Measurements from ENCODE around the gene C1QBP.
"Not testable (repeated sequence)": the region's sequence is repeated elsewhere in the genome, so short reads cannot be mapped to it uniquely, and the experiment has no call there.

DNA sequence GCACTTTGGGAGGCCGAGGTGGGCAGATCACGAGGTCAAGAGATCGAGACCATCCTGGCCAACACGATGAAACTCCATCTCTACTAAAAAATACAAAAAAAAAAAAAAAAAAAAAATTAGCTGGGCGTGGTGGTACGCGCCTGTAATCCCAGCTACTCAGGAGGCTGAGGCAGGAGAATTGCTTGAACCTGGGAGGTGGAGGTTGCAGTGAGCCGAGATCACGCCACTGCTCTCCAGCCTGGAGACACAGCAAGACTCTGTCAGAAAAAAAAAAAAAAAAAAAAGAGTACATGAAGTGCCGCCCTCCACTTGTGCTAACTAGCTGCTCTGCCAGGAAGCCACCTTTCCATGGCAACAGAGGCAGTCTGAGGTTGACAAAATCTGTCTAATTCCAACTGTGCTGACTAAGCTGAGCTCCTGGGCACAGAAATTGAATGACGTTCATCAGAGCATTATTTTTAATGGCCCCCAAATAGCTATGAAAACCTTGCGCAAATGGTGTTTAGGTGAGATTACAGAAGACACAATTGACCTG lies 3.1 kb downstream of the C1QBP start:
- TF ChIP-seq, protein P1, sequence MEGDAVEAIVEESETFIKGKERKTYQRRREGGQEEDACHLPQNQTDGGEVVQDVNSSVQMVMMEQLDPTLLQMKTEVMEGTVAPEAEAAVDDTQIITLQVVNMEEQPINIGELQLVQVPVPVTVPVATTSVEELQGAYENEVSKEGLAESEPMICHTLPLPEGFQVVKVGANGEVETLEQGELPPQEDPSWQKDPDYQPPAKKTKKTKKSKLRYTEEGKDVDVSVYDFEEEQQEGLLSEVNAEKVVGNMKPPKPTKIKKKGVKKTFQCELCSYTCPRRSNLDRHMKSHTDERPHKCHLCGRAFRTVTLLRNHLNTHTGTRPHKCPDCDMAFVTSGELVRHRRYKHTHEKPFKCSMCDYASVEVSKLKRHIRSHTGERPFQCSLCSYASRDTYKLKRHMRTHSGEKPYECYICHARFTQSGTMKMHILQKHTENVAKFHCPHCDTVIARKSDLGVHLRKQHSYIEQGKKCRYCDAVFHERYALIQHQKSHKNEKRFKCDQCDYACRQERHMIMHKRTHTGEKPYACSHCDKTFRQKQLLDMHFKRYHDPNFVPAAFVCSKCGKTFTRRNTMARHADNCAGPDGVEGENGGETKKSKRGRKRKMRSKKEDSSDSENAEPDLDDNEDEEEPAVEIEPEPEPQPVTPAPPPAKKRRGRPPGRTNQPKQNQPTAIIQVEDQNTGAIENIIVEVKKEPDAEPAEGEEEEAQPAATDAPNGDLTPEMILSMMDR (IDR thresholded peaks at IDR 0.05), result not testable (repeated sequence)
- TF ChIP-seq, protein P2, sequence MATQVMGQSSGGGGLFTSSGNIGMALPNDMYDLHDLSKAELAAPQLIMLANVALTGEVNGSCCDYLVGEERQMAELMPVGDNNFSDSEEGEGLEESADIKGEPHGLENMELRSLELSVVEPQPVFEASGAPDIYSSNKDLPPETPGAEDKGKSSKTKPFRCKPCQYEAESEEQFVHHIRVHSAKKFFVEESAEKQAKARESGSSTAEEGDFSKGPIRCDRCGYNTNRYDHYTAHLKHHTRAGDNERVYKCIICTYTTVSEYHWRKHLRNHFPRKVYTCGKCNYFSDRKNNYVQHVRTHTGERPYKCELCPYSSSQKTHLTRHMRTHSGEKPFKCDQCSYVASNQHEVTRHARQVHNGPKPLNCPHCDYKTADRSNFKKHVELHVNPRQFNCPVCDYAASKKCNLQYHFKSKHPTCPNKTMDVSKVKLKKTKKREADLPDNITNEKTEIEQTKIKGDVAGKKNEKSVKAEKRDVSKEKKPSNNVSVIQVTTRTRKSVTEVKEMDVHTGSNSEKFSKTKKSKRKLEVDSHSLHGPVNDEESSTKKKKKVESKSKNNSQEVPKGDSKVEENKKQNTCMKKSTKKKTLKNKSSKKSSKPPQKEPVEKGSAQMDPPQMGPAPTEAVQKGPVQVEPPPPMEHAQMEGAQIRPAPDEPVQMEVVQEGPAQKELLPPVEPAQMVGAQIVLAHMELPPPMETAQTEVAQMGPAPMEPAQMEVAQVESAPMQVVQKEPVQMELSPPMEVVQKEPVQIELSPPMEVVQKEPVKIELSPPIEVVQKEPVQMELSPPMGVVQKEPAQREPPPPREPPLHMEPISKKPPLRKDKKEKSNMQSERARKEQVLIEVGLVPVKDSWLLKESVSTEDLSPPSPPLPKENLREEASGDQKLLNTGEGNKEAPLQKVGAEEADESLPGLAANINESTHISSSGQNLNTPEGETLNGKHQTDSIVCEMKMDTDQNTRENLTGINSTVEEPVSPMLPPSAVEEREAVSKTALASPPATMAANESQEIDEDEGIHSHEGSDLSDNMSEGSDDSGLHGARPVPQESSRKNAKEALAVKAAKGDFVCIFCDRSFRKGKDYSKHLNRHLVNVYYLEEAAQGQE (IDR thresholded peaks at IDR 0.05; ENCODE audit: insufficient read depth in 1 of 2, low read depth in 2 of 2, low read length in 1 of 2), result not testable (repeated sequence)

Measured in Panc1 (cell line).